ENCODE results near the gene NDFIP1. TPM values are rescaled to one million over a fixed set of nuclear protein-coding genes. Genes with fewer than 3 reads are reported as not detected.

NDFIP1 gene
- total RNA-seq, 1 experiment from 2014 or later: 26.6 TPM

GRCh38 chr5:142063878-142064331 lies 44.7 kb upstream of the NDFIP1 start:
- peak; percentile 80 for DNase-seq
- H2BK12ac ChIP-seq (ENCODE audit: insufficient read length, low read depth, low read length): no peak overlapping the region
- peaks cover 4% of the 10 kb centered on the region; the same call in 1 of the 2 replicates for H3K4me1 ChIP-seq (ENCODE audit: insufficient read depth, low read length)
- no peaks in the 10 kb centered on the region for H3K79me2 ChIP-seq (ENCODE audit: insufficient read depth, low read length)
- no CpG with 5 or more reads among the region's 10 CpGs for WGBS (ENCODE audit: extremely low coverage, insufficient read length, low lambda C conversion rate)
- Mint-ChIP-seq H3K27ac (peak overlapping the region in 2 of 3 experiments; percentile 8 to 44; a peak in 1 of 7 replicates), H3K4me3 (peak overlapping the region; percentile 38 to 66; a peak in 4 of 5 replicates), H3K27me3 (ENCODE audit: low read depth) (no peaks in the 10 kb centered on the region; the same call in 1 of the 2 replicates), H3K36me3 (ENCODE audit: insufficient read depth in 1 of 3, low read depth in 3 of 3) (no peaks in the 10 kb centered on the region), H3K4me1 (peaks cover 12 to 16% of the 10 kb centered on the region in 2 experiments), H3K9me3 (no peaks in the 10 kb centered on the region)
- no peak overlapping the region for H2BK20ac ChIP-seq (ENCODE audit: low read depth, low read length, poor library complexity, severe bottlenecking)
- H3K23me2 ChIP-seq (ENCODE audit: insufficient read length, low read depth, low read length, poor library complexity, severe bottlenecking): no peaks in the 10 kb centered on the region
- H4K5ac ChIP-seq (ENCODE audit: insufficient read length, low read depth, low read length): no peak overlapping the region
- H4K20me1 ChIP-seq (ENCODE audit: control insufficient read depth, insufficient read depth, insufficient read length): no peaks in the 10 kb centered on the region
- TF ChIP-seq, protein P1, sequence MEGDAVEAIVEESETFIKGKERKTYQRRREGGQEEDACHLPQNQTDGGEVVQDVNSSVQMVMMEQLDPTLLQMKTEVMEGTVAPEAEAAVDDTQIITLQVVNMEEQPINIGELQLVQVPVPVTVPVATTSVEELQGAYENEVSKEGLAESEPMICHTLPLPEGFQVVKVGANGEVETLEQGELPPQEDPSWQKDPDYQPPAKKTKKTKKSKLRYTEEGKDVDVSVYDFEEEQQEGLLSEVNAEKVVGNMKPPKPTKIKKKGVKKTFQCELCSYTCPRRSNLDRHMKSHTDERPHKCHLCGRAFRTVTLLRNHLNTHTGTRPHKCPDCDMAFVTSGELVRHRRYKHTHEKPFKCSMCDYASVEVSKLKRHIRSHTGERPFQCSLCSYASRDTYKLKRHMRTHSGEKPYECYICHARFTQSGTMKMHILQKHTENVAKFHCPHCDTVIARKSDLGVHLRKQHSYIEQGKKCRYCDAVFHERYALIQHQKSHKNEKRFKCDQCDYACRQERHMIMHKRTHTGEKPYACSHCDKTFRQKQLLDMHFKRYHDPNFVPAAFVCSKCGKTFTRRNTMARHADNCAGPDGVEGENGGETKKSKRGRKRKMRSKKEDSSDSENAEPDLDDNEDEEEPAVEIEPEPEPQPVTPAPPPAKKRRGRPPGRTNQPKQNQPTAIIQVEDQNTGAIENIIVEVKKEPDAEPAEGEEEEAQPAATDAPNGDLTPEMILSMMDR (conservative IDR thresholded peaks at IDR 0.05): no peak
- no peak overlapping the region for H2BK120ac ChIP-seq (ENCODE audit: low read depth, low read length, poor library complexity, severe bottlenecking)
- no peaks in the 10 kb centered on the region for H3K27me3 ChIP-seq (ENCODE audit: insufficient read depth, low read length)
- no peak overlapping the region for H2BK5ac ChIP-seq (ENCODE audit: insufficient read length, low read length)
- H3K9ac ChIP-seq (ENCODE audit: extremely low read depth, insufficient read length, low read length): no peak overlapping the region
- no peak overlapping the region for H2BK15ac ChIP-seq (ENCODE audit: low read depth, low read length)
- H3K9me3 ChIP-seq (ENCODE audit: control insufficient read depth, low read depth, low read length): no peaks in the 10 kb centered on the region
- no peaks in the 10 kb centered on the region for H3K79me1 ChIP-seq (ENCODE audit: insufficient read depth, low read depth, low read length, poor library complexity, severe bottlenecking)
- no peak overlapping the region for H3K23ac ChIP-seq (ENCODE audit: insufficient read length, low read depth, low read length)
- H3T11ph ChIP-seq (ENCODE audit: low read length): no peak overlapping the region
- H3K4ac ChIP-seq (ENCODE audit: low read depth, low read length): no peak overlapping the region
- peak overlapping the region; percentile 75 for H3K18ac ChIP-seq (ENCODE audit: insufficient read length, low read depth, low read length)
- H3K4me2 ChIP-seq (ENCODE audit: insufficient read depth, insufficient read length, low read length): peak overlapping the region; percentile 39
- no peak overlapping the region for H3K27ac ChIP-seq (ENCODE audit: insufficient read length, low read depth, low read length)
- no peak overlapping the region for H2AK5ac ChIP-seq (ENCODE audit: insufficient read length, low read length)
- 0 out of 2 replicates have a peak overlapping the region, but pooled peaks have one; percentile 66 for H3K14ac ChIP-seq (ENCODE audit: insufficient read depth, low read length)
- no peak overlapping the region for H4K91ac ChIP-seq (ENCODE audit: insufficient read length, low read depth, low read length)
- H4K8ac ChIP-seq (replicated peaks; ENCODE audit: insufficient read length, low read depth, low read length): no peak overlapping the region
- no peak overlapping the region for H3K56ac ChIP-seq (ENCODE audit: insufficient read length, low read depth, low read length)
- no peak overlapping the region for H2AFZ ChIP-seq (ENCODE audit: low read length)

Data from H9 (cell line).